ENCODE data around the gene ASIC4. TPM values are rescaled to one million over a fixed set of nuclear protein-coding genes. Genes with fewer than 3 reads are reported as not detected.

The ASIC4 gene
- total and polyA plus RNA-seq, 9 of the 15 experiments (the other 6 are each of a cell fraction or from before 2014, with no cell fraction given): 0.07 to 19.2 (median 4.8) TPM

DNA sequence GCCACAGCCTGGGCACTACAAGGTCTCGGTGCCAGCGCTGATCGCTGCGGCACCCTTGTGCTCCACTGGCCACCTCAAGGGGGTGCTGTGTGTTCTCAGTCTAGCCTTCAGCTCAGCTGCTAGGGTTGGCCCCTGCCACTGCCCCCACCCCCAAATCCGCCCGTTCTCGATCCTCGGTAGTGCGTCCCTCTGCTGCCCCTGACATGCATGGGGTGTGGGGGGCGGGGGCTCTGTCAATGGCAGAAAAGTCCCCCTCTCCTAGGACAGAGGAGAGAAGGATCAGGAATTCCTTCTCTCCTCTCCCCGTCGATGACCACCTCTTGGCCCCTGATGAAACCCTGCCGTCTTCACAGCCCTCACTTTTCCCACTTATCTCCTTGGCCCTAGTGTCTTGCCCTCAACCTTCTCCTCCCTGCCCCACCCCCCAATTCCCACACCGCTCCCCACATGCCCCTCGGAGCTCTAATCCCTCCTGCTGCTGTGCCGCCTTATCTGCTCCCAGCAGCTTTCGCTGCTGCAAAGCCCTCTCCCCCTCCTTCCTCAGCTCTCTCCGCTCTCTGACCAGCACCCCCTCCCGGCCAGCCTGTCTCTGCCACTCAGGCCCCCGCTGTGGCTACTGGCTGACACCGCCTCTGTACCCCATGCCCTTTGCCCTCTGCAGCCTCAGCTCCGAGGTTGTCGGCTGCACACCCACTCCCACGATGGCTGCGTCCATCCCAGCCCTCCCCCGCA lies 4.3 kb upstream of the ASIC4 start (continued):
- TF ChIP-seq SIX5 (IDR thresholded peaks at IDR 0.05; ENCODE audit: borderline replicate concordance in 1 of 2, insufficient read depth in 1 of 2, low read depth in 1 of 2, low read length in 2 of 2) (no peak), EHMT2 (IDR thresholded peaks at IDR 0.05) (peak; percentile 55; the same call in 1 of the 2 replicates), ETV1 (tag; conservative IDR thresholded peaks at IDR 0.05; ENCODE audit: low read depth) (peak; percentile 59), FOXJ3 (CRISPR knock-in tag; IDR thresholded peaks at IDR 0.05) (no peak), CHD1 (IDR thresholded peaks at IDR 0.05; ENCODE audit: low read length) (no peak), YY1 (IDR thresholded peaks at IDR 0.05; ENCODE audit: borderline replicate concordance in 1 of 3, control insufficient read depth in 1 of 3, extremely low read depth in 1 of 3, insufficient read depth in 3 of 3, insufficient read length in 1 of 3, insufficient replicate concordance in 2 of 3, low read depth in 1 of 3, low read length in 2 of 3) (peak in 1 of 3 experiments; percentile 8), TARDBP (IDR thresholded peaks at IDR 0.05) (peak; percentile 46; the same call in 1 of the 2 replicates)
- TF ChIP-seq, protein P1, sequence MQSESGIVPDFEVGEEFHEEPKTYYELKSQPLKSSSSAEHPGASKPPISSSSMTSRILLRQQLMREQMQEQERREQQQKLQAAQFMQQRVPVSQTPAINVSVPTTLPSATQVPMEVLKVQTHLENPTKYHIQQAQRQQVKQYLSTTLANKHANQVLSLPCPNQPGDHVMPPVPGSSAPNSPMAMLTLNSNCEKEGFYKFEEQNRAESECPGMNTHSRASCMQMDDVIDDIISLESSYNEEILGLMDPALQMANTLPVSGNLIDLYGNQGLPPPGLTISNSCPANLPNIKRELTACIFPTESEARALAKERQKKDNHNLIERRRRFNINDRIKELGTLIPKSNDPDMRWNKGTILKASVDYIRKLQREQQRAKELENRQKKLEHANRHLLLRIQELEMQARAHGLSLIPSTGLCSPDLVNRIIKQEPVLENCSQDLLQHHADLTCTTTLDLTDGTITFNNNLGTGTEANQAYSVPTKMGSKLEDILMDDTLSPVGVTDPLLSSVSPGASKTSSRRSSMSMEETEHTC (IDR thresholded peaks at IDR 0.05): peak; percentile 13; the same call in 1 of the 2 replicates
- TF ChIP-seq, protein P2, sequence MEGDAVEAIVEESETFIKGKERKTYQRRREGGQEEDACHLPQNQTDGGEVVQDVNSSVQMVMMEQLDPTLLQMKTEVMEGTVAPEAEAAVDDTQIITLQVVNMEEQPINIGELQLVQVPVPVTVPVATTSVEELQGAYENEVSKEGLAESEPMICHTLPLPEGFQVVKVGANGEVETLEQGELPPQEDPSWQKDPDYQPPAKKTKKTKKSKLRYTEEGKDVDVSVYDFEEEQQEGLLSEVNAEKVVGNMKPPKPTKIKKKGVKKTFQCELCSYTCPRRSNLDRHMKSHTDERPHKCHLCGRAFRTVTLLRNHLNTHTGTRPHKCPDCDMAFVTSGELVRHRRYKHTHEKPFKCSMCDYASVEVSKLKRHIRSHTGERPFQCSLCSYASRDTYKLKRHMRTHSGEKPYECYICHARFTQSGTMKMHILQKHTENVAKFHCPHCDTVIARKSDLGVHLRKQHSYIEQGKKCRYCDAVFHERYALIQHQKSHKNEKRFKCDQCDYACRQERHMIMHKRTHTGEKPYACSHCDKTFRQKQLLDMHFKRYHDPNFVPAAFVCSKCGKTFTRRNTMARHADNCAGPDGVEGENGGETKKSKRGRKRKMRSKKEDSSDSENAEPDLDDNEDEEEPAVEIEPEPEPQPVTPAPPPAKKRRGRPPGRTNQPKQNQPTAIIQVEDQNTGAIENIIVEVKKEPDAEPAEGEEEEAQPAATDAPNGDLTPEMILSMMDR (IDR thresholded peaks at IDR 0.05 in 2 of 3, conservative IDR thresholded peaks at IDR 0.05 in 1 of 3; ENCODE audit: insufficient read depth in 2 of 3, low read depth in 1 of 3, low read length in 3 of 3): peak; percentile 65 to 73 (median 66)
- TF ChIP-seq, protein P3, sequence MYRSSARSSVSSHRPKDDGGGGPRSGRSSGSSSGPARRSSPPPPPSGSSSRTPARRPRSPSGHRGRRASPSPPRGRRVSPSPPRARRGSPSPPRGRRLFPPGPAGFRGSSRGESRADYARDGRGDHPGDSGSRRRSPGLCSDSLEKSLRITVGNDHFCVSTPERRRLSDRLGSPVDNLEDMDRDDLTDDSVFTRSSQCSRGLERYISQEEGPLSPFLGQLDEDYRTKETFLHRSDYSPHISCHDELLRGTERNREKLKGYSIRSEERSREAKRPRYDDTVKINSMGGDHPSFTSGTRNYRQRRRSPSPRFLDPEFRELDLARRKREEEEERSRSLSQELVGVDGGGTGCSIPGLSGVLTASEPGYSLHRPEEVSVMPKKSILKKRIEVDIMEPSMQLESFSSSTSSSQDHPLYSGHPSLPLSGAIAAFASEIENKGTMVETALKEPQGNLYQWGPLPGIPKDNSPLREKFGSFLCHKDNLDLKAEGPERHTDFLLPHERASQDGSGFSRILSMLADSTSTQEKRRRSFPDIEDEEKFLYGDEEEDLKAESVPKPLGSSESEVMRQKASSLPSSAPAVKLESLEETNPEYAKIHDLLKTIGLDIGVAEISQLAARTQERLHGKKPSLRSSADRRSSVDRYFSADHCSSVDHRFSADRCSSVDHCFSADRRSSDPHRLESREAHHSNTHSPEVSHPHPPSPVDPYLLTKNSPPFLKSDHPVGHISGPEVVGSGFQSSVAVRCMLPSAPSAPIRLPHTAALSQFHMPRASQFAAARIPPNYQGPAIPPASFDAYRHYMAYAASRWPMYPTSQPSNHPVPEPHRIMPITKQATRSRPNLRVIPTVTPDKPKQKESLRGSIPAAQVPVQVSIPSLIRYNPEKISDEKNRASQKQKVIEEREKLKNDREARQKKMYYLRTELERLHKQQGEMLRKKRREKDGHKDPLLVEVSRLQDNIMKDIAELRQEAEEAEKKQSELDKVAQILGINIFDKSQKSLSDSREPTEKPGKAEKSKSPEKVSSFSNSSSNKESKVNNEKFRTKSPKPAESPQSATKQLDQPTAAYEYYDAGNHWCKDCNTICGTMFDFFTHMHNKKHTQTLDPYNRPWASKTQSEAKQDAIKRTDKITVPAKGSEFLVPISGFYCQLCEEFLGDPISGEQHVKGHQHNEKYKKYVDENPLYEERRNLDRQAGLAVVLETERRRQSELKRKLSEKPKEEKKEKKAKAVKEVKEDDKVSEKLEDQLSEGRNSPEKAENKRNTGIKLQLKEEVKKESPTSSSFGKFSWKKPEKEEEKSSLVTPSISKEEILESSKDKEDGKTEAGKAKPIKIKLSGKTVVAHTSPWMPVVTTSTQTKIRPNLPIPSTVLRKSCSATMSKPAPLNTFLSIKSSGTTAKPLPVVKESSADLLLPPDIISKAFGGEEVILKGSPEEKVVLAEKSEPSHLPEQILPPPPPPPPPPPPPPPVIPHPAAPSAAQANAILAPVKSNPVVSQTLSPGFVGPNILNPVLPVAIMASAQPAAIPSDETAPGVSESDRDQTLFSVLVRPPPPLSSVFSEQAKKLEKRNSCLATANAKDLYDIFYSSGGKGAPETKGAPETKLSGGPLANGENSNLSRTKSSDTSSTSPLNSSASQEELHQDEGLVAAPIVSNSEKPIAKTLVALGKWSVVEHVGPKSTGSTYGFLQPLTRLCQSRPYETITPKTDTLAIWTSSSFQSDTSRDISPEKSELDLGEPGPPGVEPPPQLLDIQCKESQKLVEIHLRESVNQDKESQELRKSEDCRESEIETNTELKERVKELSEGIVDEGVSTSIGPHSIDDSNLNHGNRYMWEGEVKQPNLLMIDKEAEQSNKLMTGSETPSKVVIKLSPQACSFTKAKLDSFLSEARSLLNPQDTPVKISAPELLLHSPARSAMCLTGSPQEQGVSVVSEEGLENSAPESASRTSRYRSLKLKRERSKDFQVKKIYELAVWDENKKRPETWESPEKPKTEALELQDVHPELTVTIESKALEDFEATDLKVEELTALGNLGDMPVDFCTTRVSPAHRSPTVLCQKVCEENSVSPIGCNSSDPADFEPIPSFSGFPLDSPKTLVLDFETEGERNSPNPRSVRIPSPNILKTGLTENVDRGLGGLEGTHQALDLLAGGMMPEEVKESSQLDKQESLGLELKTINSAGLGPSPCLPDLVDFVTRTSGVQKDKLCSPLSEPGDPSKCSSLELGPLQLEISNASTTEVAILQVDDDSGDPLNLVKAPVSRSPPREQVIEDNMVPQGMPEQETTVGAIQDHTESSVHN (IDR thresholded peaks at IDR 0.05; ENCODE audit: borderline replicate concordance in 1 of 2, low read depth in 1 of 2): peak in 1 of 2 experiments; percentile 61; a peak in 1 of 4 replicates

All from K562 (cell line).